ENCODE data around the gene BGLAP.

DNA sequence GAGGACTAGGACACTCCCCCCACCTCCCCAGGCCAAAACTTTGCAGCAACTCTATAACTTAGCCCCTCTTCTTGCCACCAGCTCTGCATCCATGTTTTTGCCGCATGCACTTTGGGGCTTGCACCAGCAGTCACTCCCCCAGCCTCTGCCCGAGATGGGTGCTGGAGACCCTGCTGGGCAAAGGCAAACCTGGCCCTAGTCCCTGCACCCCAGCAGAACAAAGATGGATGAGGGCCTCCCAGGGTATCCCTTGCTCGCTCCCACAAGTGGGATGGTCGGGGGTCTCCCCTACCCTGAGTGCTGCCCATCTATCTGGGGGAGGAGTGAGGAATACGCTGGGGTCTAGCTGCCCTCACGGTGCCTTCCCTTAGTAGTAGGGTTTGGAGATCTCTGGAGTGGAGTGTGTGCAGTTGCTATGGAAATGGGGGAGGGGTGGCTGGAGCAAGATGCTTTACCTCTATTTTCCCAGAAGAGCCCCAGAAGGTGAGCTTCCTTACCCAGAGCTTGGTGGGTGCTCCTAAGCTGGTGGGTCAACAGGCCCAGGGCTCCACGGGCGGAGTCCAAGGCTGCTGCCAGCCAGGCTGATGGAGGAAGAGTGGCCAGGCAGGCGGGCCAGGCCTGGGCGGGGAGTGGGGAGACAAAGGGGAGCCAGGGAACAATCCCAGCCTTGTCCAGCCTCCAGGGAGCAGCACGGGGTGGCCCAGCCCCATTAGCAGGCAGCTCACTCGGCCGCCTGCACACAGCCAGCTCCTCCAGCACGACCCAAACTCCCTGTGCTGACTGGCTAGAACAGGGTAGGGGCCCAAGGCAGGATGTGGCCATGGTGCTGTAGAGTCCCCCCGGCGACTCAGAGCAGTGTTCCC, 5.7 kb downstream of the BGLAP start, which contains the start of gene PAQR6:
- TF ChIP-seq, protein P1, sequence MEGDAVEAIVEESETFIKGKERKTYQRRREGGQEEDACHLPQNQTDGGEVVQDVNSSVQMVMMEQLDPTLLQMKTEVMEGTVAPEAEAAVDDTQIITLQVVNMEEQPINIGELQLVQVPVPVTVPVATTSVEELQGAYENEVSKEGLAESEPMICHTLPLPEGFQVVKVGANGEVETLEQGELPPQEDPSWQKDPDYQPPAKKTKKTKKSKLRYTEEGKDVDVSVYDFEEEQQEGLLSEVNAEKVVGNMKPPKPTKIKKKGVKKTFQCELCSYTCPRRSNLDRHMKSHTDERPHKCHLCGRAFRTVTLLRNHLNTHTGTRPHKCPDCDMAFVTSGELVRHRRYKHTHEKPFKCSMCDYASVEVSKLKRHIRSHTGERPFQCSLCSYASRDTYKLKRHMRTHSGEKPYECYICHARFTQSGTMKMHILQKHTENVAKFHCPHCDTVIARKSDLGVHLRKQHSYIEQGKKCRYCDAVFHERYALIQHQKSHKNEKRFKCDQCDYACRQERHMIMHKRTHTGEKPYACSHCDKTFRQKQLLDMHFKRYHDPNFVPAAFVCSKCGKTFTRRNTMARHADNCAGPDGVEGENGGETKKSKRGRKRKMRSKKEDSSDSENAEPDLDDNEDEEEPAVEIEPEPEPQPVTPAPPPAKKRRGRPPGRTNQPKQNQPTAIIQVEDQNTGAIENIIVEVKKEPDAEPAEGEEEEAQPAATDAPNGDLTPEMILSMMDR (IDR thresholded peaks at IDR 0.05; ENCODE audit: borderline replicate concordance, extremely low read depth, low read length, poor library complexity, severe bottlenecking), result no peak
- no peak for TF ChIP-seq EZH2 (IDR thresholded peaks at IDR 0.05; ENCODE audit: borderline replicate concordance, low read depth, low read length, severe bottlenecking)

Data from DND-41 (cell line).